ENCODE data around the gene PRRX2.

Gene PRRX2

GRCh38 chr9:129682381-129682780 is 16.9 kb downstream of the PRRX2 start:
- Histone ChIP-seq H3F3A (ENCODE audit: control insufficient read depth, insufficient read depth) (no peaks in the 10 kb centered on the region), H4K20me1 (ENCODE audit: control insufficient read depth, insufficient read depth, low read depth, low read length) (no peaks in the 10 kb centered on the region), H3K27me3 (ENCODE audit: control insufficient read depth, low read length) (no peaks in the 10 kb centered on the region), H3K36me3 (ENCODE audit: control insufficient read depth, low read length) (no peaks in the 10 kb centered on the region), H3K4me2 (ENCODE audit: low read length) (no peak overlapping the region), H3K9me2 (replicated peaks; ENCODE audit: control insufficient read depth, low read length) (no peaks in the 10 kb centered on the region), H3K9me3 (ENCODE audit: control insufficient read depth, insufficient read depth, low read length) (no peaks in the 10 kb centered on the region), H3K79me2 (ENCODE audit: control insufficient read depth, low read length) (no peaks in the 10 kb centered on the region), H3K4me3 (ENCODE audit: low read length) (no peak overlapping the region), H3K27ac (ENCODE audit: low read depth, low read length) (no peak overlapping the region), H3K4me1 (ENCODE audit: control insufficient read depth, low read length) (no peaks in the 10 kb centered on the region)
- TF ChIP-seq EZH2phosphoT487 (IDR thresholded peaks at IDR 0.05; ENCODE audit: borderline replicate concordance, low read length) (no peak), CTCF (IDR thresholded peaks at IDR 0.05; ENCODE audit: low read depth, low read length, poor library complexity, severe bottlenecking) (no peak)

- Histone ChIP-seq H3K9me3 (ENCODE audit: control insufficient read depth, insufficient read depth, low read length) (no peaks in the 10 kb centered on the region), H3K79me2 (ENCODE audit: control insufficient read depth, low read length) (no peaks in the 10 kb centered on the region), H3K27ac (ENCODE audit: low read depth, low read length) (no peak overlapping the region), H3F3A (ENCODE audit: control insufficient read depth, insufficient read depth) (no peaks in the 10 kb centered on the region), H3K27me3 (ENCODE audit: control insufficient read depth, low read length) (no peaks in the 10 kb centered on the region), H3K4me2 (ENCODE audit: low read length) (no peak overlapping the region), H3K4me3 (ENCODE audit: low read length) (no peak overlapping the region), H3K4me1 (ENCODE audit: control insufficient read depth, low read length) (no peaks in the 10 kb centered on the region), H3K36me3 (ENCODE audit: control insufficient read depth, low read length) (no peaks in the 10 kb centered on the region), H4K20me1 (ENCODE audit: control insufficient read depth, insufficient read depth, low read depth, low read length) (no peaks in the 10 kb centered on the region), H3K9me2 (replicated peaks; ENCODE audit: control insufficient read depth, low read length) (no peaks in the 10 kb centered on the region)
- TF ChIP-seq EZH2phosphoT487 (IDR thresholded peaks at IDR 0.05; ENCODE audit: borderline replicate concordance, low read length) (no peak), CTCF (IDR thresholded peaks at IDR 0.05; ENCODE audit: low read depth, low read length, poor library complexity, severe bottlenecking) (no peak)
These were observed 19.9 kb downstream of the PRRX2 start for GRCh38 chr9:129685220-129685932.

GRCh38 chr9:129685933-129686259 is 20.4 kb downstream of the PRRX2 start:
- Histone ChIP-seq H3K4me2 (ENCODE audit: low read length) (no peak overlapping the region), H4K20me1 (ENCODE audit: control insufficient read depth, insufficient read depth, low read depth, low read length) (no peaks in the 10 kb centered on the region), H3F3A (ENCODE audit: control insufficient read depth, insufficient read depth) (no peaks in the 10 kb centered on the region), H3K4me1 (ENCODE audit: control insufficient read depth, low read length) (no peaks in the 10 kb centered on the region), H3K79me2 (ENCODE audit: control insufficient read depth, low read length) (no peaks in the 10 kb centered on the region), H3K36me3 (ENCODE audit: control insufficient read depth, low read length) (no peaks in the 10 kb centered on the region), H3K27ac (ENCODE audit: low read depth, low read length) (no peak overlapping the region), H3K27me3 (ENCODE audit: control insufficient read depth, low read length) (no peaks in the 10 kb centered on the region), H3K4me3 (ENCODE audit: low read length) (no peak overlapping the region), H3K9me3 (ENCODE audit: control insufficient read depth, insufficient read depth, low read length) (no peaks in the 10 kb centered on the region), H3K9me2 (replicated peaks; ENCODE audit: control insufficient read depth, low read length) (no peaks in the 10 kb centered on the region)
- TF ChIP-seq CTCF (IDR thresholded peaks at IDR 0.05; ENCODE audit: low read depth, low read length, poor library complexity, severe bottlenecking) (no peak), EZH2phosphoT487 (IDR thresholded peaks at IDR 0.05; ENCODE audit: borderline replicate concordance, low read length) (no peak)

Data from DOHH2 (cell line).